Activated naive CD8-positive, alpha-beta T cell (primary cell): ENCODE measurements around the gene CSMD2.

Experiments
- H3K27ac Mint-ChIP-seq: one replicate; pipeline ENCODE4 v1.8.0; 2021; ENCODE audit warnings: mixed read lengths
- H3K27me3 Mint-ChIP-seq: one replicate; pipeline ENCODE4 v1.8.0; 2021; ENCODE audit warnings: mixed read lengths
- H3K36me3 Mint-ChIP-seq: one replicate; pipeline ENCODE4 v1.8.0; 2021; ENCODE audit warnings: mixed read lengths
- H3K4me1 Mint-ChIP-seq: one replicate; pipeline ENCODE4 v1.8.0; 2021; ENCODE audit warnings: low read depth, mixed read lengths
- H3K4me3 Mint-ChIP-seq: one replicate; pipeline ENCODE4 v1.8.0; 2021; ENCODE audit warnings: mild to moderate bottlenecking, mixed read lengths
- H3K9me3 Mint-ChIP-seq: one replicate; pipeline ENCODE4 v1.8.0; 2021; ENCODE audit warnings: low read depth, mixed read lengths

Gene CSMD2

GRCh38 chr1:33477451-33477850, 687.6 kb downstream of the CSMD2 start:
- peaks cover 5% of the 10 kb centered on the region for H3K4me1 Mint-ChIP-seq
- no peak overlapping the region for H3K4me3 Mint-ChIP-seq
- no peaks in the 10 kb centered on the region for H3K27me3 Mint-ChIP-seq
- no peaks in the 10 kb centered on the region for H3K9me3 Mint-ChIP-seq
- H3K36me3 Mint-ChIP-seq = no peaks in the 10 kb centered on the region
- H3K27ac Mint-ChIP-seq = no peak overlapping the region

GRCh38 chr1:33473900-33474299, 691.1 kb downstream of the CSMD2 start:
- H3K4me3 Mint-ChIP-seq = peak overlapping the region; percentile 87

DNA sequence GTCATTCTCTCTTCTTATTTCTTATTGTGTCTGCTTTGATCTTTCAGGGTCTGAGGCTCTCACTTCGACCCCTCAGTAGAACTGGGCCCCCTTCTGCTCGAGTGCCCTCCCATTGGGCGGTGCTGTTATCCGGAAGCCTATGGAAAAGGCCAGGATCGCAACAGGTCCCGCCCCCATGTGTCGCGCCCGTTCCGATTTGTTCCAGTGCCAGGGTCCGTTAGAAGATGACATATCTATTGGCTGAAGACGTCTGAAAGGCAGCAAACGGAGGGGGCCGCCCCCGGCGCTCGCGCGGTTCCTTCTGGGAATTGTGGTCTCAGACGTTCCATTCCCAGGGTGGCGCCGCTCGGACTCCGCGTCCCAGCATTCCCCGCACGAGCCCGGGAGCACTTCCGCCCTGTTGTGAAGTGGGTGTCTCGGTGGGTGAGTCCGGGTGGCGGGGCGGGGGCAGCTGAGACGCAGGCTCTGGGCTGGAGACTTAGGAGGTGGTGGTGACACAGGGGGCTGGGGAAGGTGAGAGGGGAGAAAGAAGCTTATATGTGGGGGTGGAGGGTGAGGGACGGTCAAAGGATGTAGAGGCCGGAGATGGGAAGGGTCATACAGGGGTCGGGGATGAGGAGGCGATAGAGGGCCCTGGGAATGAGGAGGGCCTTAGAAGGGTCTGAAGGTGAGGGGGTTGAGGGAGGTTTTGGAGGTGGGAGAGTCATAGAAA, 692.6 kb downstream of the CSMD2 start, which contains the start of gene ZSCAN20:
TSS of gene ZSCAN20 (plus strand) at position 377 of the 712 bp plus-strand sequence. CDS start 6,644 bp downstream, outside the sequence.
- Mint-ChIP-seq H3K27me3 (no peaks in the 10 kb centered on the region), H3K4me3 (peak within 1 kb of the TSS; percentile 87), H3K4me1 (peaks cover 20% of the 10 kb centered on the region), H3K36me3 (no peaks in the 10 kb centered on the region), H3K27ac (peak within 1 kb of the TSS; percentile 11), H3K9me3 (no peaks in the 10 kb centered on the region)

More at GRCh38 chr1:33473900-33474299, 691.1 kb downstream of the CSMD2 start:
- H3K36me3 Mint-ChIP-seq = no peaks in the 10 kb centered on the region
- no peaks in the 10 kb centered on the region for H3K9me3 Mint-ChIP-seq
- no peaks in the 10 kb centered on the region for H3K27me3 Mint-ChIP-seq
- H3K27ac Mint-ChIP-seq = no peak overlapping the region
- H3K4me1 Mint-ChIP-seq = peaks cover 20% of the 10 kb centered on the region

- H3K9me3 Mint-ChIP-seq = no peaks in the 10 kb centered on the region
- H3K36me3 Mint-ChIP-seq = no peaks in the 10 kb centered on the region
- H3K27me3 Mint-ChIP-seq = no peaks in the 10 kb centered on the region
- H3K4me3 Mint-ChIP-seq = no peak overlapping the region
- no peak overlapping the region for H3K27ac Mint-ChIP-seq
- peaks cover 20% of the 10 kb centered on the region for H3K4me1 Mint-ChIP-seq
Observed at GRCh38 chr1:33471416-33471815, 693.6 kb downstream of the CSMD2 start.

GRCh38 chr1:33470495-33471012, 694.5 kb downstream of the CSMD2 start:
- H3K27me3 Mint-ChIP-seq = no peaks in the 10 kb centered on the region
- H3K4me1 Mint-ChIP-seq = peaks cover 20% of the 10 kb centered on the region
- H3K9me3 Mint-ChIP-seq = no peaks in the 10 kb centered on the region
- no peaks in the 10 kb centered on the region for H3K36me3 Mint-ChIP-seq
- no peak overlapping the region for H3K27ac Mint-ChIP-seq
- H3K4me3 Mint-ChIP-seq = peak overlapping the region; percentile 48

DNA sequence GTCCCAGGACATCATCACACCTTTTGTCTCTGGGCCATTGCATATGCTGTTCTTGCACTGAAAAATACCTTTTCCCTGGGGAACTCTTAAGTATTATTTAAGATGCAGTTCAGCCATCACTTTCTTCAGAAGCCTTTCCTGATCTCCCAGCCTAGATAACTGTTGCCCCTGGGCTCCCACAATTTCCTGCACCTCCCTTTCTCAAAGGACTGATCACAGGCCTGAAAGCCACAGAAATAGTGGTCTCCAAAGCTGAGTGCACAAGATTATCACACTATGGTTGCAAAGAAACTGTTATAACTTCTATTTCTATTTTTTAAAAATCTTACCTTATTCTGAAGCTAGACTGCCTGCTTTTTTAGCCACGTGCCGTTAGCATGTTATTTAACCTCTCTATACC, 695.3 kb downstream of the CSMD2 start:
- H3K36me3 Mint-ChIP-seq = no peaks in the 10 kb centered on the region
- H3K27ac Mint-ChIP-seq = no peak overlapping the region
- no peak overlapping the region for H3K4me3 Mint-ChIP-seq
- no peaks in the 10 kb centered on the region for H3K9me3 Mint-ChIP-seq
- no peaks in the 10 kb centered on the region for H3K27me3 Mint-ChIP-seq
- peaks cover 20% of the 10 kb centered on the region for H3K4me1 Mint-ChIP-seq

GRCh38 chr1:33468967-33469366, 696.1 kb downstream of the CSMD2 start:
- Mint-ChIP-seq H3K4me1 (peaks cover 20% of the 10 kb centered on the region), H3K27ac (no peak overlapping the region), H3K27me3 (no peaks in the 10 kb centered on the region), H3K4me3 (no peak overlapping the region), H3K36me3 (no peaks in the 10 kb centered on the region), H3K9me3 (no peaks in the 10 kb centered on the region)

DNA sequence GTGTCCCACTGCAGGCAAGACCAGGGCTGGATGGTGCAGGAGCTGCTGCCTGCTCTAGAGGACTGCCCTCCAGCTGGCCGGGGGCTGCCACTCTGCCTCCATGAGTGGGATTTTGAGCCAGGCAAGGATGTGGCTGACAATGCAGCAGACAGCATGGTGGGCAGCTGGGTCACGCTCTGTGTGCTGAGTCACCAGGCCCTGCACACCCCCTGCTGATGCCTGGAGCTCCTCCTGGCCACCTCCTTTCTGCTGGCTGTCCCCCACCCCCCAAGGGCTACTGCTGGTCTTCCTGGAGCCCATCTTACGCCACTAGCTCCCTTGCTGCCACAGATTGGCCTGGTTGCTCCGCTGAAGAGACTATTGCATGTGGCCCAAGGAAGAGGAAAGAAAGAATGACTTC, 696.5 kb downstream of the CSMD2 start:
- H3K9me3 Mint-ChIP-seq = no peaks in the 10 kb centered on the region
- no peaks in the 10 kb centered on the region for H3K36me3 Mint-ChIP-seq
- H3K4me3 Mint-ChIP-seq = no peak overlapping the region
- H3K27ac Mint-ChIP-seq = no peak overlapping the region
- H3K27me3 Mint-ChIP-seq = no peaks in the 10 kb centered on the region
- peaks cover 20% of the 10 kb centered on the region for H3K4me1 Mint-ChIP-seq

DNA sequence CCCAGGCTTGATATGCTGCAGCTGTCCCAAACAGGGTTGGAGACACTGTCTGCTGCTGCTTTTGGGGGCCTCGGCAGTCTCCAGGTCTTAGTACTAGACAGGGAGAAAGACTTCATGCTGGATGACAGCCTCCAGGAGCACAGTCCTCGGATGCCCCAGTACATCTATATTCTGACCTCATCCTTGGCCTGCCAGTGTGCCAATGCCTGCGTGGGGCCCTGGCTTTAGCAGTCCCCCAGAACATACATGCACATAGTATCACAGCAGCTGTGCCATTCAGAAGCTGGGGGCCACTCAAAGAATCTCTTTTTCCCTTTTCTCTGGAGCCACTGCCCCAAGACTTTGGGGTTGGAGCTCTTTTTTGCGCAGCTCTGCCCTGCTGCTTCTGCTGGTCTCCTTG, 697.0 kb downstream of the CSMD2 start:
- Mint-ChIP-seq H3K27me3 (no peaks in the 10 kb centered on the region), H3K27ac (no peak overlapping the region), H3K4me3 (no peak overlapping the region), H3K4me1 (peaks cover 18% of the 10 kb centered on the region), H3K9me3 (no peaks in the 10 kb centered on the region), H3K36me3 (no peaks in the 10 kb centered on the region)

GRCh38 chr1:33466159-33466558, 698.9 kb downstream of the CSMD2 start:
- Mint-ChIP-seq H3K27ac (no peak overlapping the region), H3K4me3 (no peak overlapping the region), H3K27me3 (no peaks in the 10 kb centered on the region), H3K9me3 (no peaks in the 10 kb centered on the region), H3K4me1 (peaks cover 6% of the 10 kb centered on the region), H3K36me3 (no peaks in the 10 kb centered on the region)

GRCh38 chr1:33465316-33465715, 699.7 kb downstream of the CSMD2 start:
- Mint-ChIP-seq H3K4me1 (no peaks in the 10 kb centered on the region), H3K27ac (no peak overlapping the region), H3K36me3 (no peaks in the 10 kb centered on the region), H3K4me3 (no peak overlapping the region), H3K9me3 (no peaks in the 10 kb centered on the region), H3K27me3 (no peaks in the 10 kb centered on the region)

- Mint-ChIP-seq H3K4me3 (no peak overlapping the region), H3K9me3 (no peaks in the 10 kb centered on the region), H3K27me3 (no peaks in the 10 kb centered on the region), H3K36me3 (no peaks in the 10 kb centered on the region), H3K27ac (no peak overlapping the region), H3K4me1 (no peaks in the 10 kb centered on the region)
Observed at GRCh38 chr1:33464552-33464951, 700.5 kb downstream of the CSMD2 start.
